ENCODE measurements around the gene MEFV.

Gene MEFV

GRCh38 chr16:3241761-3242160, 14.7 kb downstream of the MEFV start:
- no peak for DNase-seq (ENCODE audit: low read depth, low spot score)
- peaks cover 13% of the 10 kb centered on the region for H3K27me3 ChIP-seq (ENCODE audit: insufficient read depth, insufficient read length)
- H3K36me3 ChIP-seq (ENCODE audit: insufficient read depth, insufficient read length, low read length), result no peaks in the 10 kb centered on the region
- H3K4me3 ChIP-seq (ENCODE audit: insufficient read length, low read depth), result no peak overlapping the region
- TF ChIP-seq YY1 (IDR thresholded peaks at IDR 0.05; ENCODE audit: insufficient read depth, insufficient read length) (no peak), ZNF274 (IDR thresholded peaks at IDR 0.05; ENCODE audit: low read depth, low read length) (no peak), SUZ12 (IDR thresholded peaks at IDR 0.05; ENCODE audit: extremely low read depth, insufficient read depth, insufficient read length) (no peak)
- H3K9ac ChIP-seq (ENCODE audit: insufficient read length, low read depth), result no peak overlapping the region
- no peaks in the 10 kb centered on the region for H3K4me1 ChIP-seq (ENCODE audit: insufficient read depth, insufficient read length)
- H3K9me3 ChIP-seq (ENCODE audit: insufficient read depth, low read length), result no peaks in the 10 kb centered on the region

- TF ChIP-seq ZNF274 (IDR thresholded peaks at IDR 0.05; ENCODE audit: low read depth, low read length) (no peak), SUZ12 (IDR thresholded peaks at IDR 0.05; ENCODE audit: extremely low read depth, insufficient read depth, insufficient read length) (no peak), YY1 (IDR thresholded peaks at IDR 0.05; ENCODE audit: insufficient read depth, insufficient read length) (no peak)
- peaks cover 12% of the 10 kb centered on the region for H3K27me3 ChIP-seq (ENCODE audit: insufficient read depth, insufficient read length)
- H3K4me3 ChIP-seq (ENCODE audit: insufficient read length, low read depth), result no peak overlapping the region
- H3K9me3 ChIP-seq (ENCODE audit: insufficient read depth, low read length), result peaks cover 15% of the 10 kb centered on the region
- H3K4me1 ChIP-seq (ENCODE audit: insufficient read depth, insufficient read length), result no peaks in the 10 kb centered on the region
- no peak overlapping the region for H3K9ac ChIP-seq (ENCODE audit: insufficient read length, low read depth)
- peaks cover 30% of the 10 kb centered on the region for H3K36me3 ChIP-seq (ENCODE audit: insufficient read depth, insufficient read length, low read length)
- no peak for DNase-seq (ENCODE audit: low read depth, low spot score)
Measured at GRCh38 chr16:3235856-3236669, 20.4 kb downstream of the MEFV start.

GRCh38 chr16:3234857-3235561, 21.4 kb downstream of the MEFV start, which contains the start of gene ZNF200:
TSS of gene ZNF200 (minus strand) at chr16:3235158. CDS start at chr16:3233755, 1,403 bp downstream.
- TF ChIP-seq YY1 (IDR thresholded peaks at IDR 0.05; ENCODE audit: insufficient read depth, insufficient read length) (no peak), ZNF274 (IDR thresholded peaks at IDR 0.05; ENCODE audit: low read depth, low read length) (no peak), SUZ12 (IDR thresholded peaks at IDR 0.05; ENCODE audit: extremely low read depth, insufficient read depth, insufficient read length) (no peak)
- Histone ChIP-seq H3K27me3 (ENCODE audit: insufficient read depth, insufficient read length) (peaks cover 3% of the 10 kb centered on the region), H3K4me1 (ENCODE audit: insufficient read depth, insufficient read length) (no peaks in the 10 kb centered on the region), H3K9me3 (ENCODE audit: insufficient read depth, low read length) (peaks cover 25% of the 10 kb centered on the region), H3K36me3 (ENCODE audit: insufficient read depth, insufficient read length, low read length) (peaks cover 40% of the 10 kb centered on the region), H3K9ac (ENCODE audit: insufficient read length, low read depth) (peak within 1 kb of the TSS; percentile 99), H3K4me3 (ENCODE audit: insufficient read length, low read depth) (peak within 1 kb of the TSS; percentile 98)
- peak; percentile 95 for DNase-seq (ENCODE audit: low read depth, low spot score)

GRCh38 chr16:3234543-3234856, 21.9 kb downstream of the MEFV start:
- TF ChIP-seq ZNF274 (IDR thresholded peaks at IDR 0.05; ENCODE audit: low read depth, low read length) (no peak), YY1 (IDR thresholded peaks at IDR 0.05; ENCODE audit: insufficient read depth, insufficient read length) (no peak)
- Histone ChIP-seq H3K27me3 (ENCODE audit: insufficient read depth, insufficient read length) (no peaks in the 10 kb centered on the region), H3K9me3 (ENCODE audit: insufficient read depth, low read length) (peaks cover 30% of the 10 kb centered on the region), H3K9ac (ENCODE audit: insufficient read length, low read depth) (peak overlapping the region; percentile 99), H3K36me3 (ENCODE audit: insufficient read depth, insufficient read length, low read length) (peaks cover 45% of the 10 kb centered on the region), H3K4me3 (ENCODE audit: insufficient read length, low read depth) (peak overlapping the region; percentile 98), H3K4me1 (ENCODE audit: insufficient read depth, insufficient read length) (no peaks in the 10 kb centered on the region)
- DNase-seq (ENCODE audit: low read depth, low spot score), result no peak

GRCh38 chr16:3223913-3224515, 32.4 kb downstream of the MEFV start:
- Histone ChIP-seq H3K27me3 (ENCODE audit: insufficient read depth, insufficient read length) (no peaks in the 10 kb centered on the region), H3K4me3 (ENCODE audit: insufficient read length, low read depth) (no peak overlapping the region), H3K9ac (ENCODE audit: insufficient read length, low read depth) (no peak overlapping the region), H3K4me1 (ENCODE audit: insufficient read depth, insufficient read length) (no peaks in the 10 kb centered on the region), H3K9me3 (ENCODE audit: insufficient read depth, low read length) (peaks cover 83% of the 10 kb centered on the region), H3K36me3 (ENCODE audit: insufficient read depth, insufficient read length, low read length) (peaks cover 74% of the 10 kb centered on the region)
- TF ChIP-seq YY1 (IDR thresholded peaks at IDR 0.05; ENCODE audit: insufficient read depth, insufficient read length) (no peak), SUZ12 (IDR thresholded peaks at IDR 0.05; ENCODE audit: extremely low read depth, insufficient read depth, insufficient read length) (no peak), ZNF274 (IDR thresholded peaks at IDR 0.05; ENCODE audit: low read depth, low read length) (no peak)
- no peak for DNase-seq (ENCODE audit: low read depth, low spot score)

- H3K9ac ChIP-seq (ENCODE audit: insufficient read length, low read depth), result no peak overlapping the region
- DNase-seq (ENCODE audit: low read depth, low spot score), result no peak
- H3K4me1 ChIP-seq (ENCODE audit: insufficient read depth, insufficient read length), result no peaks in the 10 kb centered on the region
- H3K27me3 ChIP-seq (ENCODE audit: insufficient read depth, insufficient read length), result no peaks in the 10 kb centered on the region
- H3K4me3 ChIP-seq (ENCODE audit: insufficient read length, low read depth), result no peak overlapping the region
- TF ChIP-seq YY1 (IDR thresholded peaks at IDR 0.05; ENCODE audit: insufficient read depth, insufficient read length), result no peak
- TF ChIP-seq ZNF274 (IDR thresholded peaks at IDR 0.05; ENCODE audit: low read depth, low read length), result no peak
- no peak for TF ChIP-seq SUZ12 (IDR thresholded peaks at IDR 0.05; ENCODE audit: extremely low read depth, insufficient read depth, insufficient read length)
- H3K9me3 ChIP-seq (ENCODE audit: insufficient read depth, low read length), result peaks cover 51% of the 10 kb centered on the region
- H3K36me3 ChIP-seq (ENCODE audit: insufficient read depth, insufficient read length, low read length), result peaks cover 43% of the 10 kb centered on the region
Measured at GRCh38 chr16:3220839-3221238, 35.6 kb downstream of the MEFV start.

- Histone ChIP-seq H3K9me3 (ENCODE audit: insufficient read depth, low read length) (peaks cover 6% of the 10 kb centered on the region; the same call in 1 of the 2 replicates), H3K4me1 (ENCODE audit: insufficient read depth, insufficient read length) (no peaks in the 10 kb centered on the region), H3K27me3 (ENCODE audit: insufficient read depth, insufficient read length) (no peaks in the 10 kb centered on the region), H3K4me3 (ENCODE audit: insufficient read length, low read depth) (no peak overlapping the region), H3K36me3 (ENCODE audit: insufficient read depth, insufficient read length, low read length) (no peaks in the 10 kb centered on the region), H3K9ac (ENCODE audit: insufficient read length, low read depth) (no peak overlapping the region)
- TF ChIP-seq ZNF274 (IDR thresholded peaks at IDR 0.05; ENCODE audit: low read depth, low read length), result no peak
- no peak for TF ChIP-seq SUZ12 (IDR thresholded peaks at IDR 0.05; ENCODE audit: extremely low read depth, insufficient read depth, insufficient read length)
- no peak for TF ChIP-seq YY1 (IDR thresholded peaks at IDR 0.05; ENCODE audit: insufficient read depth, insufficient read length)
- DNase-seq (ENCODE audit: low read depth, low spot score), result no peak
Measured at GRCh38 chr16:3216263-3216640, 40.2 kb downstream of the MEFV start.
